ENCODE results near the gene SCARF1. TPM values are rescaled to one million over a fixed set of nuclear protein-coding genes. Genes with fewer than 3 reads are reported as not detected.

SCARF1 gene
- total and polyA plus RNA-seq, 7 experiments from 2014 or later: 0.06 to 9.0 (median 1.8) TPM; not detected in 1

DNA sequence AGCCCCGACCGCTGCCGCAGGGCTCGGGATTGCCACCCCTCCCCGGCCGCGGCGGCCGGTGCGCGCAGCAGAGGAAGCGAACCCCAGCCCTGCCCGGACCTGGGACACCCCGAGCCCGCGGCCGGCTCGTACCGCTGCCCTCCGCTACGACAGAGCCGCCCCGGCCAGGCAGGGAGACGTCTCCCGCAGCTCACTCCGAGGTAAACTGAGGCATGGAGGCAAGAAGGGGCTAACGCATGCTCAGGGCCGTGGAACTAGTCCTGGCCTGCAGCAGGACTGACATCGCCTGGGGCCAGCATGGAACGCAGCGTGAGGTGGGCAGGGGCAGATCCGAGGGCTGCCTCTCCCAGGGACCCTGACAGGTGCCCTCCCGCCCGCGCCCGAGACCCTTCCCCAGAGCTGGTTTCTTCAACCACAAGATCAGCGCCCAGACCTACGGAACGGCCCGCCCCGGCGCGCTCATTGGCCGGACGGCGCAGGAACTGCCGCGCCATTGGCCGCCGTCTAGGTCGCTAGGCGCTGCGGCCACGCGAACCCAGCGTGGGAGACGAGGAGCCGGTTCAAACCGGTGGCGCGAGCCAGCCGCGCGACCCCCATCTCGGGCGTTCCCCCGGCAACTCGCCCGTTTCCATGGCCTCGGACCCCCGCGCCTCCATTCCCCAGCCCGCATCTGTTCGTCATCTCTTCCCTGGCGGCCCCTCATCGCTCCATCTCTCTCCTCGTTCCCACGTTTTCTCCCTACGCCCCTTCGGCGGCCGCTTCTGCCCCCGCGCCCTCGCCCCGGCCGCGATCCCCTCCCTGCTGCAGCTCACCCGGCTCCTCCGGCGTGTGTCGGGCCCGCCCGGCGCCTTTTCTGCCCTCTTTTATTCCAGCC, 17.3 kb downstream of the SCARF1 start, which contains the start of gene SLC43A2:
TSS of gene SLC43A2 (minus strand) at position 853 of the 874 bp plus-strand sequence. CDS start 960 bp downstream, outside the sequence.
- Mint-ChIP-seq H3K36me3 (no peaks in the 10 kb centered on the region), H3K4me1 (peaks cover 17 to 26% (median 22%) of the 10 kb centered on the region in 7 donors), H3K27ac (peak within 1 kb of the TSS; percentile 73 to 95 (median 87)), H3K9me3 (peaks cover 0 to 2% (median 0%) of the 10 kb centered on the region in 11 donors), H3K27me3 (peaks cover 0 to 59% (median 0%) of the 10 kb centered on the region in 5 donors), H3K4me3 (peak within 1 kb of the TSS; percentile 92 to 96 (median 94))
- ChIA-PET POLR2A (interaction anchor here (0.6 to 3.9 kb wide), 6 partner anchors 21 to 584 kb away, joined by 3 to 27 read pairs (median 6); partner anchors contain the start of genes INPP5K, PITPNA and RILP), CTCF (interaction anchor here (0.8 to 1.5 kb wide), 2 partner anchors 21 to 277 kb away, joined by 3 read pairs; no protein-coding TSS in a partner anchor)
- Histone ChIP-seq H3K36me3 (ENCODE audit: control insufficient read depth in 2 of 3, insufficient read depth in 3 of 3, low read length in 3 of 3) (no peaks in the 10 kb centered on the region), H3K27ac (ENCODE audit: low read depth, low read length) (peak within 1 kb of the TSS; percentile 74), H3K9me3 (ENCODE audit: control insufficient read depth in 2 of 3, low read length in 3 of 3) (no peaks in the 10 kb centered on the region), H3K4me1 (ENCODE audit: control insufficient read depth in 2 of 2, insufficient read depth in 2 of 2, low read length in 2 of 2) (peaks cover 5 to 20% of the 10 kb centered on the region in 2 donors), H3K4me3 (ENCODE audit: low read length) (peak within 1 kb of the TSS; percentile 83), H3K27me3 (ENCODE audit: control insufficient read depth in 2 of 2, insufficient read depth in 2 of 2, low read length in 2 of 2) (no peaks in the 10 kb centered on the region)
- peak; percentile 81 for ATAC-seq
- intact Hi-C loops (cut with micrococcal nuclease): loop anchor here (1.0 to 2.0 kb wide), 10 partner anchors 15 to 263 kb away; partner anchors contain the start of genes INPP5K (in 2 of the 2), PITPNA (in 2 of the 2), RILP (in 2 of the 2) and CRK (in 1 of the 2)
- peak; percentile 65 to 86 (median 75) for DNase-seq

DNA sequence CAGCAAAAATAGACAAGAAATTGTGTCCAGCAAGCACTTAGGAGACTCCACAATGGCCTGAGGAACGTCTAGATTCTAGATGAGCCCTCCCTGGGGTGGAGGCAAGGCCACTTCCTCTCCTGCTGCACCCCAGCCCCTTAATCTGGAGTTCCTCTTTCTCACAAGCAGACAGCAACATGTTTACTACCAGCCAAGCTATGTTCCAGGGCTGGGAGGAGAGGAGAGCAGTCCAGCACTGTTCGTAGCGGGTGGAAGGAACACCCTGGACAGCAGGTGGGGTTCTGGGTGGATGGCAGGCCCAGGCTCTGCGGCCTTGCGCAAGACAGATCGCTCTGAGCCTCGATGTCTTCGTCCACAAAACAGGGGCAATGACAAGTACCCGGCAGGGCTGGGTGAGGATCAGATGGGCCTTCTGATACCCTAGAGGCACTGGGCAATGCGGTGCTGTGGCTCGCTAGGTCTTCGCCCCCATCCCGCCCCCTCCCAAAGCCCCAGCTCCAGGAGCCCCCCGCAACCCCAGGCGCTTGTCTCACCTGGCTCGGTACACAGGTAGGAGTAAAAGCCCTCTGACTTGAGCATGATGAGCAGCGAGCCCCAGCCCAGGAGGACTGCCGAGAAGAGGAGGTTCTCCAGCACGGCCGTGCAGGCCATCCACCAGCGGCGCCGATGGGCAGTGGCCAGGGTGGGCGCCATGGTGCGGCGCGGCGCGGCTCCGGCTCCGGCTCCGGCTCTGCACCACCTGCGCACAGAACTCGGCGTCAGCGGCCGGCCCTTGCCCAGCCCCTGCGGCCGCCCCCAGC, 18.1 kb downstream of the SCARF1 start:
- H3K27me3 Mint-ChIP-seq: peaks cover 0 to 59% (median 0%) of the 10 kb centered on the region in 5 donors
- H3K36me3 ChIP-seq (ENCODE audit: control insufficient read depth in 2 of 3, insufficient read depth in 3 of 3, low read length in 3 of 3): no peaks in the 10 kb centered on the region
- H3K9me3 Mint-ChIP-seq: peaks cover 0 to 2% (median 0%) of the 10 kb centered on the region in 11 donors
- peak overlapping the region in 8 of 9 donors; percentile 38 to 84 (median 70) for H3K27ac Mint-ChIP-seq
- POLR2A ChIA-PET: interaction anchor here (0.7 to 3.9 kb wide), 5 partner anchors 21 to 585 kb away, joined by 3 to 27 read pairs (median 8); partner anchors contain the start of genes INPP5K, PITPNA and RILP
- no peaks in the 10 kb centered on the region for H3K27me3 ChIP-seq (ENCODE audit: control insufficient read depth in 2 of 2, insufficient read depth in 2 of 2, low read length in 2 of 2)
- intact Hi-C loops (cut with micrococcal nuclease): no loop called here
- no peak for ATAC-seq
- H3K27ac ChIP-seq (ENCODE audit: low read depth, low read length): peak overlapping the region; percentile 74
- H3K4me1 Mint-ChIP-seq: peaks cover 17 to 26% (median 22%) of the 10 kb centered on the region in 7 donors
- H3K4me3 Mint-ChIP-seq: peak overlapping the region; percentile 69 to 95 (median 88)
- peak in 2 of 9 donors; percentile 23 to 36 for DNase-seq
- H3K36me3 Mint-ChIP-seq: no peaks in the 10 kb centered on the region
- H3K4me1 ChIP-seq (ENCODE audit: control insufficient read depth in 2 of 2, insufficient read depth in 2 of 2, low read length in 2 of 2): peaks cover 5 to 20% of the 10 kb centered on the region in 2 donors
- peak overlapping the region; percentile 83 for H3K4me3 ChIP-seq (ENCODE audit: low read length)
- CTCF ChIA-PET: interaction anchor here (1.2 to 1.5 kb wide), 2 partner anchors 22 to 262 kb away, joined by 3 to 5 read pairs; no protein-coding TSS in a partner anchor
- no peaks in the 10 kb centered on the region for H3K9me3 ChIP-seq (ENCODE audit: control insufficient read depth in 2 of 3, low read length in 3 of 3)

- Histone ChIP-seq H3K4me3 (ENCODE audit: low read length) (no peak overlapping the region), H3K27me3 (ENCODE audit: control insufficient read depth in 2 of 2, insufficient read depth in 2 of 2, low read length in 2 of 2) (no peaks in the 10 kb centered on the region), H3K27ac (ENCODE audit: low read depth, low read length) (no peak overlapping the region), H3K36me3 (ENCODE audit: control insufficient read depth in 2 of 3, insufficient read depth in 3 of 3, low read length in 3 of 3) (no peaks in the 10 kb centered on the region), H3K4me1 (ENCODE audit: control insufficient read depth in 2 of 2, insufficient read depth in 2 of 2, low read length in 2 of 2) (peaks cover 5 to 20% of the 10 kb centered on the region in 2 donors), H3K9me3 (ENCODE audit: control insufficient read depth in 2 of 3, low read length in 3 of 3) (no peaks in the 10 kb centered on the region)
- intact Hi-C loops (cut with micrococcal nuclease): no loop called here
- ATAC-seq: no peak
- ChIA-PET POLR2A (interaction anchor here (0.6 to 0.7 kb wide), 2 partner anchors 27 to 260 kb away, joined by 3 read pairs; no protein-coding TSS in a partner anchor), CTCF (interaction anchor here (0.9 to 1.2 kb wide), 2 partner anchors 93 to 261 kb away, joined by 3 to 5 read pairs; no protein-coding TSS in a partner anchor)
- H3K36me3 Mint-ChIP-seq: no peaks in the 10 kb centered on the region
- H3K27ac Mint-ChIP-seq: peak overlapping the region in 5 of 9 donors; percentile 30 to 67 (median 52)
- H3K9me3 Mint-ChIP-seq: peaks cover 0 to 2% (median 0%) of the 10 kb centered on the region in 11 donors
- peaks cover 0 to 52% (median 0%) of the 10 kb centered on the region in 5 donors for H3K27me3 Mint-ChIP-seq
- peak overlapping the region in 9 of 10 donors; percentile 54 to 95 (median 88) for H3K4me3 Mint-ChIP-seq
- H3K4me1 Mint-ChIP-seq: peaks cover 17 to 26% (median 22%) of the 10 kb centered on the region in 7 donors
- no peak for DNase-seq
Observed at GRCh38 chr17:1626333-1626732, 19.2 kb downstream of the SCARF1 start.

GRCh38 chr17:1625581-1625980, 20.0 kb downstream of the SCARF1 start:
- Mint-ChIP-seq H3K27ac (peak overlapping the region in 2 of 9 donors; percentile 26 to 72), H3K27me3 (peaks cover 0 to 45% (median 0%) of the 10 kb centered on the region in 5 donors), H3K4me3 (peak overlapping the region in 2 of 10 donors; percentile 8 to 72), H3K4me1 (peaks cover 17 to 26% (median 22%) of the 10 kb centered on the region in 7 donors), H3K9me3 (peaks cover 0 to 2% (median 0%) of the 10 kb centered on the region in 11 donors), H3K36me3 (no peaks in the 10 kb centered on the region)
- POLR2A ChIA-PET: no interaction called here
- no peaks in the 10 kb centered on the region for H3K9me3 ChIP-seq (ENCODE audit: control insufficient read depth in 2 of 3, low read length in 3 of 3)
- H3K36me3 ChIP-seq (ENCODE audit: control insufficient read depth in 2 of 3, insufficient read depth in 3 of 3, low read length in 3 of 3): no peaks in the 10 kb centered on the region
- peaks cover 5 to 20% of the 10 kb centered on the region in 2 donors for H3K4me1 ChIP-seq (ENCODE audit: control insufficient read depth in 2 of 2, insufficient read depth in 2 of 2, low read length in 2 of 2)
- DNase-seq (no peak), ATAC-seq (no peak)
- no peak overlapping the region for H3K4me3 ChIP-seq (ENCODE audit: low read length)
- H3K27me3 ChIP-seq (ENCODE audit: control insufficient read depth in 2 of 2, insufficient read depth in 2 of 2, low read length in 2 of 2): no peaks in the 10 kb centered on the region
- intact Hi-C loops (cut with micrococcal nuclease): no loop called here
- CTCF ChIA-PET: interaction anchor here (0.9 kb wide), 1 partner anchor 92 kb away, joined by 3 read pairs; no protein-coding TSS in a partner anchor
- H3K27ac ChIP-seq (ENCODE audit: low read depth, low read length): no peak overlapping the region

DNA sequence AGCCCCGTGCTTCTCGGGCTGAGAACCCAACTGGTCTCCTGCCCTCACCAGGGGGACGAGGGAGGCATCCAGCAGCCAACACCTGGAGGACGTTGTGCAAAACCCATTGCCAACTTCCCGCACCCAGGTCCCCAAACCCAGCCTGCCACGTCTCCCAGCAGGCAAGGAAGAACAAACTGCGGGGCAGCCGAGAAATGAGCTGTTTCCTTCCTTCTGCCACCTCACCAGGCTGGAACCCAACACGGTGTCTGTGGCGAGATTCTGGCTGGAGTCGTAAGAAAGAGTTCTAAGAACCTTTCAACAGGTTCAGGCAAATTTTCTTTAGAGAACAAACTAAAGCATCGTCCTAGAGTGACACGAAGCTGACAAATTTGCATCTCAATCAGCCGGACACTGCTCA, 20.5 kb downstream of the SCARF1 start:
- no peak for DNase-seq
- H3K4me1 ChIP-seq (ENCODE audit: control insufficient read depth in 2 of 2, insufficient read depth in 2 of 2, low read length in 2 of 2): peaks cover 5 to 18% of the 10 kb centered on the region in 2 donors
- H3K36me3 Mint-ChIP-seq: no peaks in the 10 kb centered on the region
- intact Hi-C loops (cut with micrococcal nuclease): no loop called here
- H3K36me3 ChIP-seq (ENCODE audit: control insufficient read depth in 2 of 3, insufficient read depth in 3 of 3, low read length in 3 of 3): no peaks in the 10 kb centered on the region
- no peak overlapping the region for H3K27ac ChIP-seq (ENCODE audit: low read depth, low read length)
- CTCF ChIA-PET: interaction anchor here (0.7 kb wide), 1 partner anchor 62 kb away, joined by 3 read pairs; no protein-coding TSS in a partner anchor
- no peak overlapping the region for H3K4me3 Mint-ChIP-seq
- H3K9me3 ChIP-seq (ENCODE audit: control insufficient read depth in 2 of 3, low read length in 3 of 3): no peaks in the 10 kb centered on the region
- H3K4me1 Mint-ChIP-seq: peaks cover 13 to 24% (median 19%) of the 10 kb centered on the region in 7 donors
- no peak overlapping the region for H3K27ac Mint-ChIP-seq
- no peak overlapping the region for H3K4me3 ChIP-seq (ENCODE audit: low read length)
- H3K9me3 Mint-ChIP-seq: no peaks in the 10 kb centered on the region
- H3K27me3 Mint-ChIP-seq: peaks cover 0 to 40% (median 0%) of the 10 kb centered on the region in 5 donors
- H3K27me3 ChIP-seq (ENCODE audit: control insufficient read depth in 2 of 2, insufficient read depth in 2 of 2, low read length in 2 of 2): no peaks in the 10 kb centered on the region
- POLR2A ChIA-PET: no interaction called here
- no peak for ATAC-seq

Data from naive thymus-derived CD4-positive, alpha-beta T cell (primary cell).